CD4-positive, alpha-beta T cell (primary cell): ENCODE results near the gene TIAM1. TPM values are rescaled to one million over a fixed set of nuclear protein-coding genes. Genes with fewer than 3 reads are reported as not detected.

Source experiments
- ATAC-seq: fragments of 200-7000 bp; cut with Tn5 transposase; one replicate; pipeline ENCODE4 v1.10.0; 2022; ENCODE audit warnings: mild to moderate bottlenecking; ENCODE audit not compliant: poor library complexity
- CTCF ChIA-PET: fragments of 350-600 bp; sonication (Branson Sonifier 250); formaldehyde crosslinking; loops from one replicate; lab custom pipeline; 2021; ENCODE audit warnings: antibody characterized with exemption, inconsistent platforms; lab: Charles Lee
- POLR2A ChIA-PET: fragments of 350-600 bp; sonication (Branson Sonifier 250); formaldehyde crosslinking; loops from one replicate; lab custom pipeline; 2021; ENCODE audit warnings: antibody characterized with exemption, inconsistent platforms; lab: Charles Lee
- DNase-seq, 14 experiments: peaks; one replicate each; pipeline ENCODE4 v3.0.0-alpha.2; 2013 to 2020; ENCODE audit warnings: mixed read lengths in 2 of 14
- H3K27ac ChIP-seq, 2 donors: one replicate each; pipeline versions ENCODE4 v1.5.1 to v1.7.0; 2013; ENCODE audit warnings: low read length in 2 of 2, low read depth in 1 of 2, mild to moderate bottlenecking in 1 of 2
- H3K27me3 ChIP-seq, 2 experiments: 1 replicate in 1 of 2; 2 replicates in 1 of 2; pipeline versions ENCODE4 v1.6.1 to v1.7.0; 2013; ENCODE audit warnings: low read length in 2 of 2, control low read depth in 1 of 2, mild to moderate bottlenecking in 1 of 2, moderate library complexity in 1 of 2; ENCODE audit not compliant: insufficient read depth in 2 of 2, control insufficient read depth in 1 of 2
- H3K36me3 ChIP-seq: one replicate; pipeline ENCODE4 v1.6.1; 2013; ENCODE audit warnings: low read length, control low read depth; ENCODE audit not compliant: insufficient read depth
- H3K4me1 ChIP-seq: one replicate; pipeline ENCODE4 v1.6.1; 2013; ENCODE audit warnings: low read length, control low read depth; ENCODE audit not compliant: insufficient read depth
- H3K4me3 ChIP-seq: one replicate; pipeline ENCODE4 v1.5.1; 2013; ENCODE audit warnings: mild to moderate bottlenecking, low read length, moderate library complexity
- H3K9me3 ChIP-seq, 2 experiments: 1 replicate in 1 of 2; 2 replicates in 1 of 2; pipeline versions ENCODE4 v1.6.1 to v1.7.0; 2013; ENCODE audit warnings: low read length in 2 of 2, mild to moderate bottlenecking in 2 of 2, control low read depth in 1 of 2, moderate library complexity in 1 of 2; ENCODE audit not compliant: control insufficient read depth in 1 of 2, insufficient read depth in 1 of 2
- H3K27ac Mint-ChIP-seq: one replicate; pipeline ENCODE4 v1.8.0; 2020; ENCODE audit warnings: mixed read lengths
- H3K27me3 Mint-ChIP-seq: one replicate; pipeline ENCODE4 v1.8.0; 2021; ENCODE audit warnings: mixed read lengths
- H3K36me3 Mint-ChIP-seq: one replicate; pipeline ENCODE4 v1.8.0; 2021; ENCODE audit warnings: low read depth, mixed read lengths
- H3K4me1 Mint-ChIP-seq: one replicate; pipeline ENCODE4 v1.8.0; 2021; ENCODE audit warnings: low read depth, mixed read lengths
- H3K4me3 Mint-ChIP-seq: one replicate; pipeline ENCODE4 v1.8.0; 2020; ENCODE audit warnings: mild to moderate bottlenecking, mixed read lengths
- H3K9me3 Mint-ChIP-seq: one replicate; pipeline ENCODE4 v1.8.0; 2020; ENCODE audit warnings: mixed read lengths
- intact Hi-C, 2 experiments: fragments of 100-400 bp; cut with DNase I in 1 of 2; cut with micrococcal nuclease in 1 of 2; formaldehyde crosslinking; loops; one replicate each; pipeline versions ENCODE4 v1.15.1 to v1.9.0; 2023 to 2025; cut with DNase I, micrococcal nuclease
- total RNA-seq, 174 experiments: library from RNA in 2 of 174; stranded (reverse) in 2 of 174; gene quantifications; one replicate each; pipeline ENCODE4 v1.2.3 and lab custom pipeline; 2021 to 2026
- TF ChIP-seq, protein P1 (sequence below): fragments of 200-600 bp; IDR thresholded peaks from one replicate; pipeline ENCODE4 v1.8.0; 2022; ENCODE audit warnings: antibody characterized with exemption, mild to moderate bottlenecking

The TIAM1 gene
- total RNA-seq, 2 experiments from 2014 or later: 39.6 to 39.8 TPM

DNA sequence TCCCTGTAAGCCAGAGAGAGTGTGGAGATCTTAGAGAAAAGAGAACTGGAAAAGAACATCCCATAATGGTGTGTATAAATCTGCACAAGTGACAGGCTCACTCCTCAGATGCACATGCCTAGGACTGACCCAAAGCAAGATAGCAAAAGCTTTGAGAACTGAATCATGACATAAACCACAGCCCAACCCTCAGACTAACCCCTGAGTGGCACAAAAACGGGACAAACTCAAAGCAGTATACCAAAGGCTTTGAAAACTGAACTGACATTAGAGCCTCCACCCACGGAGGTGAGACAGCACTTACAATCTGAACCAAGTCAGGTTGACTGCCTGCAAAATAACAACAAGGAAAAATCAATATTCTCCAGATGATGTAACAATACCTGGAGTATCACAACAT lies 70.8 kb downstream of the TIAM1 start:
- peaks cover 2% of the 10 kb centered on the region for H3K4me1 Mint-ChIP-seq
- H3K27ac Mint-ChIP-seq: no peak overlapping the region
- H3K27ac ChIP-seq: no peak overlapping the region
- DNase-seq: no peak
- H3K36me3 Mint-ChIP-seq: no peaks in the 10 kb centered on the region
- no peaks in the 10 kb centered on the region for H3K27me3 ChIP-seq
- no peak overlapping the region for H3K4me3 Mint-ChIP-seq
- H3K9me3 Mint-ChIP-seq: peaks cover 4% of the 10 kb centered on the region
- no peak for ATAC-seq
- H3K27me3 Mint-ChIP-seq: no peaks in the 10 kb centered on the region
- H3K4me3 ChIP-seq: no peak overlapping the region
- peaks cover 0 to 15% of the 10 kb centered on the region in 2 experiments for H3K9me3 ChIP-seq
- intact Hi-C loops: loop anchor here in 1 of 2 experiments (5.0 kb wide), 1 partner anchor 34 kb away; no protein-coding TSS in a partner anchor
- TF ChIP-seq, protein P1, sequence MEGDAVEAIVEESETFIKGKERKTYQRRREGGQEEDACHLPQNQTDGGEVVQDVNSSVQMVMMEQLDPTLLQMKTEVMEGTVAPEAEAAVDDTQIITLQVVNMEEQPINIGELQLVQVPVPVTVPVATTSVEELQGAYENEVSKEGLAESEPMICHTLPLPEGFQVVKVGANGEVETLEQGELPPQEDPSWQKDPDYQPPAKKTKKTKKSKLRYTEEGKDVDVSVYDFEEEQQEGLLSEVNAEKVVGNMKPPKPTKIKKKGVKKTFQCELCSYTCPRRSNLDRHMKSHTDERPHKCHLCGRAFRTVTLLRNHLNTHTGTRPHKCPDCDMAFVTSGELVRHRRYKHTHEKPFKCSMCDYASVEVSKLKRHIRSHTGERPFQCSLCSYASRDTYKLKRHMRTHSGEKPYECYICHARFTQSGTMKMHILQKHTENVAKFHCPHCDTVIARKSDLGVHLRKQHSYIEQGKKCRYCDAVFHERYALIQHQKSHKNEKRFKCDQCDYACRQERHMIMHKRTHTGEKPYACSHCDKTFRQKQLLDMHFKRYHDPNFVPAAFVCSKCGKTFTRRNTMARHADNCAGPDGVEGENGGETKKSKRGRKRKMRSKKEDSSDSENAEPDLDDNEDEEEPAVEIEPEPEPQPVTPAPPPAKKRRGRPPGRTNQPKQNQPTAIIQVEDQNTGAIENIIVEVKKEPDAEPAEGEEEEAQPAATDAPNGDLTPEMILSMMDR: no peak
- no peaks in the 10 kb centered on the region for H3K36me3 ChIP-seq
- peaks cover 3% of the 10 kb centered on the region for H3K4me1 ChIP-seq
- ChIA-PET POLR2A (no interaction called here), CTCF (no interaction called here)

DNA sequence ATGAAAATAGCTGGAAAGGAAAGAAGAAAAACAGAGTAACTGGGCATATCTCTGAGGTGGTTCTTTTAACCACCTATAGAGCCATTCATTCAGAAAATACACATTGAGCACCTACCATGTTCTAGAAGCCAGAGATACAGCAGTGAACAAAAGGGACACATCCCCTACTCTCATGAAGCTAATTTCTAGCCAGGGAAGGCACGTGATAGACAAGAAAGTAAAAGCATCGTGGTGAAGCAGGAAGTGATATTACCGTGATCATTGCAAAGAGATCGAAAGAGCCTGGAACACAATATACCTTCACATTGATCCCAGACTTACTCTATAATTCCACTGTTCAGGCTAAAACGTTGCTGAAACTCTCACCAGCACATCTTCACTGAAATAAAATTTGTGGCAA lies 76.0 kb downstream of the TIAM1 start:
- intact Hi-C loops: no loop called here
- TF ChIP-seq, protein P1: no peak
- Mint-ChIP-seq H3K4me3 (peak overlapping the region; percentile 36), H3K4me1 (peaks cover 19% of the 10 kb centered on the region), H3K36me3 (no peaks in the 10 kb centered on the region), H3K9me3 (no peaks in the 10 kb centered on the region), H3K27me3 (no peaks in the 10 kb centered on the region), H3K27ac (no peak overlapping the region)
- Histone ChIP-seq H3K9me3 (peaks cover 0 to 11% of the 10 kb centered on the region in 2 experiments), H3K4me1 (peaks cover 10% of the 10 kb centered on the region), H3K27ac (no peak overlapping the region), H3K4me3 (peak overlapping the region; percentile 13), H3K27me3 (no peaks in the 10 kb centered on the region), H3K36me3 (no peaks in the 10 kb centered on the region)
- no peak for ATAC-seq
- peak in 3 of 14 experiments; percentile 18 to 21 (median 19) for DNase-seq
- ChIA-PET POLR2A (interaction anchor here (1.3 kb wide), 1 partner anchor 15 kb away, joined by 3 read pairs; no protein-coding TSS in a partner anchor), CTCF (no interaction called here)

DNA sequence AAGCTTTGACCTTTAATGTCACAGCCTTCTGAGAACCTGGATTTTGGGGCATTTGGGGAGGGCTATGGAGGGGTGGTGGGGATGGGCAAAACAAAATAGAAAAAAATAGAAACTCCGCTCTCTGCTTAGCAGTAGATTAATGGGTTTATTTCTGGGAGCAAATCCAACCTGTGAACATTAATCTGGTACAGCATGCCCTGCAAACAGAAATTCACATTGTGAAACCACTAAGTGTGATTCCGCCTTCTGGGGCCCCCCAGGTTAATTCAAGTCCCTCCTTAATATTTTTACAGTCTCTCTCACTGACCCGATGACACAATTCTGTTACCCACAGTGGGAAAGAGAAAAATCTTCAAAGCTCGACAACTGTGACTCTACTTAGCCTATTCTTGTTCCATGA lies 76.4 kb downstream of the TIAM1 start:
- ATAC-seq (no peak), DNase-seq (no peak)
- peaks cover 10% of the 10 kb centered on the region for H3K4me1 ChIP-seq
- no peak overlapping the region for H3K4me3 ChIP-seq
- no peaks in the 10 kb centered on the region for H3K27me3 ChIP-seq
- H3K36me3 ChIP-seq: no peaks in the 10 kb centered on the region
- peaks cover 19% of the 10 kb centered on the region for H3K4me1 Mint-ChIP-seq
- H3K9me3 ChIP-seq: peaks cover 0 to 11% of the 10 kb centered on the region in 2 experiments
- H3K4me3 Mint-ChIP-seq: peak overlapping the region; percentile 36
- TF ChIP-seq, protein P1: no peak
- no peak overlapping the region for H3K27ac ChIP-seq
- ChIA-PET POLR2A (interaction anchor here (0.9 to 1.3 kb wide), 2 partner anchors 15 to 34 kb away, joined by 3 read pairs; no protein-coding TSS in a partner anchor), CTCF (no interaction called here)
- no peaks in the 10 kb centered on the region for H3K9me3 Mint-ChIP-seq
- intact Hi-C loops: no loop called here
- no peaks in the 10 kb centered on the region for H3K36me3 Mint-ChIP-seq
- H3K27me3 Mint-ChIP-seq: no peaks in the 10 kb centered on the region
- H3K27ac Mint-ChIP-seq: no peak overlapping the region
